Spleen (tissue), 11 donors: ENCODE data around the gene UBE2D2. TPM values are rescaled to one million over a fixed set of nuclear protein-coding genes. Genes with fewer than 3 reads are reported as not detected.

Experiments used
- DNase-seq: peaks from one replicate; pipeline ENCODE4 v3.0.0-alpha.2; 2020
- H3K27ac ChIP-seq, 8 donors: fragments of 200-600 bp; sonication (generic) in 7 of 8; 1 replicate in 4 of 8; 2 replicates in 4 of 8; pipeline versions ENCODE4 v1.5.0 to v1.8.0; 2016 to 2021; ENCODE audit warnings: inconsistent platforms in 4 of 8, mild to moderate bottlenecking in 4 of 8, moderate library complexity in 1 of 8
- H3K27me3 ChIP-seq, 7 donors: fragments of 200-600 bp; sonication (generic) in 6 of 7; replicated peaks in 1 of 7; 1 replicate in 4 of 7; 2 replicates in 3 of 7; pipeline versions ENCODE4 v1.5.0 to v1.8.0; 2016 to 2021; ENCODE audit warnings: inconsistent platforms in 3 of 7, mild to moderate bottlenecking in 1 of 7
- H3K36me3 ChIP-seq, 6 donors: fragments of 200-600 bp; sonication (generic) in 5 of 6; 1 replicate in 4 of 6; 2 replicates in 2 of 6; pipeline versions ENCODE4 v1.5.0 to v1.8.0; 2016 to 2021; ENCODE audit warnings: inconsistent platforms in 2 of 6
- H3K4me1 ChIP-seq, 6 donors: fragments of 200-600 bp; sonication (generic) in 5 of 6; 1 replicate in 3 of 6; 2 replicates in 3 of 6; pipeline versions ENCODE4 v1.5.0 to v1.8.0; 2016 to 2021; ENCODE audit warnings: inconsistent platforms in 3 of 6
- H3K4me3 ChIP-seq, 8 donors: fragments of 200-600 bp; sonication (generic) in 7 of 8; 1 replicate in 4 of 8; 2 replicates in 4 of 8; pipeline versions ENCODE4 v1.5.0 to v1.8.0; 2016 to 2021; ENCODE audit warnings: inconsistent platforms in 4 of 8, mild to moderate bottlenecking in 4 of 8, moderate library complexity in 2 of 8
- H3K9me3 ChIP-seq, 8 donors: fragments of 200-600 bp; sonication (generic) in 7 of 8; 1 replicate in 4 of 8; 2 replicates in 4 of 8; pipeline versions ENCODE4 v1.5.0 to v1.8.0; 2016 to 2021; ENCODE audit warnings: inconsistent platforms in 4 of 8
- CTCF ChIP-seq, 11 experiments: fragments of 200-600 bp in 7 of 11; fragments of 450-650 bp in 4 of 11; sonication (generic) in 4 of 11; IDR thresholded peaks in 8 of 11; conservative IDR thresholded peaks in 3 of 11; 1 replicate in 7 of 11; 2 replicates in 4 of 11; pipeline versions ENCODE4 v1.4.0 to v1.8.0; 2016 to 2021; ENCODE audit warnings: antibody characterized with exemption in 11 of 11, inconsistent platforms in 4 of 11, mild to moderate bottlenecking in 1 of 11
- POLR2A ChIP-seq, 3 donors: fragments of 450-650 bp; IDR thresholded peaks; one replicate each; pipeline ENCODE4 v1.5.1; 2017; ENCODE audit warnings: antibody characterized with exemption in 3 of 3, mild to moderate bottlenecking in 1 of 3
- POLR2AphosphoS5 ChIP-seq, 3 donors: sonication (generic); formaldehyde crosslinking; IDR thresholded peaks; one replicate each; pipeline ENCODE4 v1.5.1; 2017; ENCODE audit warnings: antibody characterized with exemption in 3 of 3
- WGBS, 5 donors: extraction: QIAGEN DNeasy Blood & Tissue Kit in 3 of 5; methylation state at CpG; one replicate each; pipeline versions ENCODE4 v1.1.5 to v1.1.7; 2013 to 2018; 5-methylcytosine and 5-hydroxymethylcytosine counted together
- intact Hi-C: fragments of 100-400 bp; cut with DNase I; formaldehyde crosslinking; loops from one replicate; pipeline ENCODE4 v1.15.0; 2023; ENCODE audit warnings: low total_unique reads
- polyA plus RNA-seq, 3 donors: library from polyadenylated mRNA; stranded (reverse); fragments of 200-250 nt; gene quantifications; one replicate each; pipeline ENCODE4 v1.2.1, GENCODE V29; 2013
- total RNA-seq, 7 donors: library from RNA; depleted of rRNA in 3 of 7; stranded (reverse); fragments of >200 nt in 3 of 7; fragmentation: NEBNext Ultra II Directional in 4 of 7; extraction: Animal tissue kit (Norgen Biotek cat#: 25700) in 4 of 7; gene quantifications; one replicate each; pipeline versions ENCODE4 v1.1.0 to v1.2.1, GENCODE V29; 2016 to 2021
- donor health status: healthy with polysubstance abuse.
- donor health status: DM: no; HTN: no; CAD: no; lungs with moderate emphysema.
- donor health status: DM: no; HTN: no; CAD: no.
- donor health status: Bipolar disorder and iron deficiency.
- donor health status: healthy.
- donor health status: DM: no; HTN: no; CAD: no.
- donor health status: DM: yes; HTN: yes; CAD: no.

Gene UBE2D2
- total and polyA plus RNA-seq, 10 donors: 64.3 to 132 (median 98.2) TPM

- Histone ChIP-seq H3K4me3 (peak overlapping the region in 1 of 8 donors; percentile 92), H3K9me3 (no peaks in the 10 kb centered on the region), H3K36me3 (no peaks in the 10 kb centered on the region), H3K27ac (peak overlapping the region in 7 of 8 donors; percentile 69 to 95 (median 92)), H3K27me3 (peaks cover 0 to 25% (median 6%) of the 10 kb centered on the region in 7 donors), H3K4me1 (peaks cover 79 to 100% (median 99%) of the 10 kb centered on the region in 6 donors)
- no peak for DNase-seq
- 59 to 77% (median 64%) methylated on average over 3 of the region's 3 CpGs for WGBS, 5 donors
- intact Hi-C loops: no loop called here
- peak in 1 of 3 donors; percentile 6 for TF ChIP-seq POLR2AphosphoS5 (IDR thresholded peaks at IDR 0.05)
- TF ChIP-seq CTCF (IDR thresholded peaks at IDR 0.05 in 8 of 11, conservative IDR thresholded peaks at IDR 0.05 in 3 of 11): no peak
- no peak for TF ChIP-seq POLR2A (IDR thresholded peaks at IDR 0.05)
Observed at GRCh38 chr5:139654464-139654863, 93.3 kb downstream of the UBE2D2 start.

GRCh38 chr5:139654871-139655491 is 93.8 kb downstream of the UBE2D2 start:
- H3K27ac ChIP-seq: peak overlapping the region in 7 of 8 donors; percentile 69 to 95 (median 92)
- peaks cover 0 to 20% (median 6%) of the 10 kb centered on the region in 7 donors for H3K27me3 ChIP-seq
- peaks cover 84 to 100% (median 100%) of the 10 kb centered on the region in 6 donors for H3K4me1 ChIP-seq
- H3K36me3 ChIP-seq: no peaks in the 10 kb centered on the region
- intact Hi-C loops: no loop called here
- no peak for DNase-seq
- WGBS, 5 donors: 62 to 81% (median 63%) methylated on average over 9 to 13 of the region's 13 CpGs
- no peaks in the 10 kb centered on the region for H3K9me3 ChIP-seq
- H3K4me3 ChIP-seq: peak overlapping the region in 1 of 8 donors; percentile 92
- TF ChIP-seq POLR2AphosphoS5 (IDR thresholded peaks at IDR 0.05) (peak in 1 of 3 donors; percentile 40), CTCF (IDR thresholded peaks at IDR 0.05 in 8 of 11, conservative IDR thresholded peaks at IDR 0.05 in 3 of 11) (no peak)

GRCh38 chr5:139655727-139656271 is 94.7 kb downstream of the UBE2D2 start:
- Histone ChIP-seq H3K36me3 (no peaks in the 10 kb centered on the region), H3K9me3 (no peaks in the 10 kb centered on the region), H3K27me3 (peaks cover 0 to 11% (median 0%) of the 10 kb centered on the region in 7 donors), H3K4me1 (peaks cover 92 to 100% (median 100%) of the 10 kb centered on the region in 6 donors), H3K4me3 (peak overlapping the region in 1 of 8 donors; percentile 17), H3K27ac (peak overlapping the region; percentile 57 to 95 (median 92))
- peak; percentile 80 for DNase-seq
- intact Hi-C loops: no loop called here
- TF ChIP-seq POLR2A (IDR thresholded peaks at IDR 0.05) (no peak), POLR2AphosphoS5 (IDR thresholded peaks at IDR 0.05) (peak in 2 of 3 donors; percentile 49 to 70)
- WGBS, 5 donors: 26 to 42% (median 39%) methylated on average over 15 to 18 of the region's 18 CpGs

GRCh38 chr5:139657363-139658321 is 96.5 kb downstream of the UBE2D2 start:
- peak; percentile 81 for DNase-seq
- TF ChIP-seq POLR2AphosphoS5 (IDR thresholded peaks at IDR 0.05): peak in 2 of 3 donors; percentile 15 to 63
- no peak for TF ChIP-seq POLR2A (IDR thresholded peaks at IDR 0.05)
- intact Hi-C loops: no loop called here
- Histone ChIP-seq H3K4me3 (peak overlapping the region in 1 of 8 donors; percentile 58), H3K27me3 (no peaks in the 10 kb centered on the region), H3K27ac (peak overlapping the region; percentile 74 to 95 (median 90)), H3K4me1 (peaks cover 91 to 100% (median 100%) of the 10 kb centered on the region in 6 donors), H3K36me3 (no peaks in the 10 kb centered on the region), H3K9me3 (no peaks in the 10 kb centered on the region)
- WGBS, 5 donors: 19 to 32% (median 24%) methylated on average over 8 to 12 of the region's 12 CpGs
